NT2/D1 (cell line): ENCODE data around the gene SYNPO2.

Experiments used
- YY1 ChIP-seq: IDR thresholded peaks from 2 replicates; pipeline ENCODE4 v1.6.1; 2011; ENCODE audit not compliant: insufficient read length, insufficient read depth
- ZNF274 ChIP-seq: IDR thresholded peaks from 2 replicates; pipeline ENCODE4 v1.6.1; 2011; ENCODE audit warnings: mild to moderate bottlenecking, low read depth, low read length

GRCh38 chr4:118953276-118953675 is 64.6 kb downstream of the SYNPO2 start:
- TF ChIP-seq YY1: no peak
- no peak for TF ChIP-seq ZNF274
